Endodermal cell (in vitro differentiated cells): ENCODE measurements around the gene ABR. TPM values are rescaled to one million over a fixed set of nuclear protein-coding genes. Genes with fewer than 3 reads are reported as not detected.

Experiments
- DNase-seq: peaks from one replicate; pipeline ENCODE4 v3.0.0-alpha.2; 2017
- H3K27ac ChIP-seq: 2 replicates; pipeline ENCODE4 v1.5.1; 2013; ENCODE audit warnings: mild to moderate bottlenecking, low read depth, low read length, moderate library complexity
- H3K27me3 ChIP-seq: 2 replicates; pipeline ENCODE4 v1.6.1; 2013; ENCODE audit warnings: mild to moderate bottlenecking, low read length, moderate library complexity; ENCODE audit not compliant: insufficient read depth, control insufficient read depth, poor library complexity, severe bottlenecking
- H3K36me3 ChIP-seq: 2 replicates; pipeline ENCODE4 v1.7.0; 2013; ENCODE audit warnings: mild to moderate bottlenecking, low read length, moderate library complexity; ENCODE audit not compliant: control insufficient read depth, insufficient read depth
- H3K4me1 ChIP-seq: one replicate; pipeline ENCODE4 v1.7.0; 2013; ENCODE audit warnings: low read length; ENCODE audit not compliant: control insufficient read depth, insufficient read depth
- H3K4me3 ChIP-seq: 2 replicates; pipeline ENCODE4 v1.5.1; 2013; ENCODE audit warnings: mild to moderate bottlenecking, low read length, moderate library complexity
- H3K9ac ChIP-seq: 2 replicates; pipeline ENCODE4 v1.6.1; 2013; ENCODE audit warnings: mild to moderate bottlenecking, low read length, moderate library complexity; ENCODE audit not compliant: poor library complexity, severe bottlenecking; ENCODE audit errors: extremely low read depth
- H3K9me3 ChIP-seq: 2 replicates; pipeline ENCODE4 v1.6.1; 2013; ENCODE audit warnings: mild to moderate bottlenecking, low read length, moderate library complexity; ENCODE audit not compliant: control insufficient read depth
- H3K27ac Mint-ChIP-seq: 2 replicates; pipeline ENCODE4 v1.8.0; 2020; ENCODE audit warnings: mixed read lengths
- H3K27me3 Mint-ChIP-seq: 2 replicates; pipeline ENCODE4 v1.8.0; 2021; ENCODE audit warnings: mild to moderate bottlenecking, mixed read lengths; ENCODE audit not compliant: insufficient read depth
- H3K36me3 Mint-ChIP-seq: 2 replicates; pipeline ENCODE4 v1.8.0; 2020; ENCODE audit warnings: low read depth, mixed read lengths
- H3K4me1 Mint-ChIP-seq: 2 replicates; pipeline ENCODE4 v1.8.0; 2020; ENCODE audit warnings: mixed read lengths
- H3K4me3 Mint-ChIP-seq: 2 replicates; pipeline ENCODE4 v1.8.0; 2020; ENCODE audit warnings: mild to moderate bottlenecking, moderate library complexity, mixed read lengths
- H3K9me3 Mint-ChIP-seq: 2 replicates; pipeline ENCODE4 v1.8.0; 2020; ENCODE audit warnings: mild to moderate bottlenecking, mixed read lengths
- WGBS, 2 experiments: methylation state at CpG; one replicate each; pipeline versions ENCODE4 v1.1.5 to v1.1.7; 2013; ENCODE audit warnings: missing lambda C conversion rate in 2 of 2, mixed read lengths in 1 of 2; ENCODE audit not compliant: insufficient coverage in 1 of 2, insufficient read length in 1 of 2; 5-methylcytosine and 5-hydroxymethylcytosine counted together
- total RNA-seq, 2 donors: library from RNA; stranded (reverse); fragmentation: NEBNext Ultra II Directional in 1 of 2; extraction: Animal tissue kit (Norgen Biotek cat#: 25700) in 1 of 2; gene quantifications; 2 replicates in 1 of 2; 3 replicates in 1 of 2; pipeline ENCODE4 v1.2.1, GENCODE V29; 2021
- TF ChIP-seq, protein P1 (sequence below): fragments of 200-600 bp; sonication (generic); conservative IDR thresholded peaks from 2 replicates; pipeline ENCODE4 v1.5.0; 2021; ENCODE audit warnings: antibody characterized with exemption, mild to moderate bottlenecking

The ABR gene
- total RNA-seq, 2 donors from 2014 or later, result 51.1 to 58.7 TPM

DNA sequence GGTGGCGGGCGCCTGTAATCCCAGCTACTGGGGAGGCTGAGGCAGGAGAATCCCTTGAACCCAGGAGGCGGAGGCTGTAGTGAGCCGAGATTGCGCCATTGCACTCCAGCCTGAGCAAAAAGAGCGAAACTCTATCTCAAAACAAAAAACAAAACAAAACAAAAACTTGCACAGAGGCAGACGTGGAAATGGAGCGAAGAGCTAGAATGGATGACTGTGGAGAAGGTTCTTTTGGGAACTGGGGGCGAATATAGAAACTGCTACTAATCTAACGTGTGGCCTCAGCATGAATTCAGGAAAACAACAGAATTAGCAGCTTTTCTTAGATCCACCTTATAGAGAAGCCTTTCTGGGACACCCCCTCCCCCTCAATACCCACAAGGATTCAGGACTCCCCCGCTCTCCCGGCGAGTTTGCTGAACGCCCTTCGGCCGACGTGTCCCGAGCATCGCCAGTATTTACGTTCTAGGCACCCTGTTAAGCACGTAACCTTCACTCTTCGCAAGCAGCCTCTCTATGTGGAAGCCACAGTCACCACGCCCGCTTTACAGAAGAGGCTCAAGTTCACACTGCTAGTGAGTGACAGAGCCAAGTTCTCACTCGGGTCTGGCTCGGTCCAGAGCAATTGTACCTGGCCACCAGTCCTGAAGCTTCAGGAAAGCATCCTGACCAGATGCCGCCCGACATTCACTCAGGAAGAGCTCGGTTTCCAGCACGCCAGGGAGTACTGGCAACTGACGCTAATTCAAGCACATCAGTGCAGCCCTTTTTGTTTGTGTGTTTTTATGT lies 13.3 kb upstream of the ABR start:
- Histone ChIP-seq H3K9ac (no peak overlapping the region), H3K27me3 (no peaks in the 10 kb centered on the region), H3K27ac (no peak overlapping the region), H3K4me3 (no peak overlapping the region), H3K4me1 (peaks cover 6% of the 10 kb centered on the region), H3K36me3 (no peaks in the 10 kb centered on the region), H3K9me3 (no peaks in the 10 kb centered on the region)
- TF ChIP-seq, protein P1, sequence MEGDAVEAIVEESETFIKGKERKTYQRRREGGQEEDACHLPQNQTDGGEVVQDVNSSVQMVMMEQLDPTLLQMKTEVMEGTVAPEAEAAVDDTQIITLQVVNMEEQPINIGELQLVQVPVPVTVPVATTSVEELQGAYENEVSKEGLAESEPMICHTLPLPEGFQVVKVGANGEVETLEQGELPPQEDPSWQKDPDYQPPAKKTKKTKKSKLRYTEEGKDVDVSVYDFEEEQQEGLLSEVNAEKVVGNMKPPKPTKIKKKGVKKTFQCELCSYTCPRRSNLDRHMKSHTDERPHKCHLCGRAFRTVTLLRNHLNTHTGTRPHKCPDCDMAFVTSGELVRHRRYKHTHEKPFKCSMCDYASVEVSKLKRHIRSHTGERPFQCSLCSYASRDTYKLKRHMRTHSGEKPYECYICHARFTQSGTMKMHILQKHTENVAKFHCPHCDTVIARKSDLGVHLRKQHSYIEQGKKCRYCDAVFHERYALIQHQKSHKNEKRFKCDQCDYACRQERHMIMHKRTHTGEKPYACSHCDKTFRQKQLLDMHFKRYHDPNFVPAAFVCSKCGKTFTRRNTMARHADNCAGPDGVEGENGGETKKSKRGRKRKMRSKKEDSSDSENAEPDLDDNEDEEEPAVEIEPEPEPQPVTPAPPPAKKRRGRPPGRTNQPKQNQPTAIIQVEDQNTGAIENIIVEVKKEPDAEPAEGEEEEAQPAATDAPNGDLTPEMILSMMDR, result no peak
- Mint-ChIP-seq H3K27me3 (peaks cover 6% of the 10 kb centered on the region), H3K9me3 (no peaks in the 10 kb centered on the region), H3K36me3 (no peaks in the 10 kb centered on the region), H3K27ac (no peak overlapping the region), H3K4me3 (no peak overlapping the region), H3K4me1 (peaks cover 8% of the 10 kb centered on the region)
- DNase-seq, result no peak
- WGBS, 2 experiments, result 92% methylated on average over 16 to 31 of the region's 31 CpGs

DNA sequence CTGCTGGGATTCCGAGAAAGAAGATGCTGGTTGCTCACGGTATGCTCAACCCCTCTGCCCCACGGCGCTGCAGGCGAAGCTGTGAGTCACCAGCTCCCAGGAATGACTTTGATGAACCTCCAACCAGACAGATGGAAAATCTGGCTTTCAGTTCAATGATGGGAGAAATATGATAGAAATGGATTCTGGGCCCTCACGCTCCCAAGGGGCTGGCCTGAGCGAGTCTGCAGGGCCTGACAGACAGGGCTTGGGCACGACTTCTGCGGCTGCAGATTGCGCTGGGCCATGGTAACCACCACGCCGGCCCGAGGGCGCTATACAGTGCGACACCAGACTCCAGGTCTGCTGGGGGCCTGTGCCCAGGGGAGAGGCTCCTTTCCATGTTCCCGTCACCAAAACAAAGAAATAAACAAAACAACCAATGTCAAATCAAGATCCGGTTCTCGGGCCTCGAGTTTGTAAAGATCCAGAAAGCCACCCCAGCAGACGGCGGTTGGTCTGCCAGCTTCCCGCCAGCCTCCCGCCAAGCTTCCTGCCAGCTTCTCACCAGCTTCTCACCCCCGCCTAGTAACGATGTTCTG lies 11.1 kb upstream of the ABR start:
- Mint-ChIP-seq H3K4me3 (no peak overlapping the region), H3K9me3 (no peaks in the 10 kb centered on the region), H3K4me1 (no peaks in the 10 kb centered on the region), H3K36me3 (no peaks in the 10 kb centered on the region), H3K27ac (no peak overlapping the region), H3K27me3 (peaks cover 6% of the 10 kb centered on the region)
- 85 to 91% methylated on average over 18 to 25 of the region's 25 CpGs for WGBS, 2 experiments
- Histone ChIP-seq H3K9me3 (no peaks in the 10 kb centered on the region), H3K4me3 (no peak overlapping the region), H3K27ac (no peak overlapping the region), H3K4me1 (no peaks in the 10 kb centered on the region), H3K36me3 (no peaks in the 10 kb centered on the region), H3K9ac (no peak overlapping the region), H3K27me3 (no peaks in the 10 kb centered on the region)
- TF ChIP-seq, protein P1, result no peak
- DNase-seq, result no peak

DNA sequence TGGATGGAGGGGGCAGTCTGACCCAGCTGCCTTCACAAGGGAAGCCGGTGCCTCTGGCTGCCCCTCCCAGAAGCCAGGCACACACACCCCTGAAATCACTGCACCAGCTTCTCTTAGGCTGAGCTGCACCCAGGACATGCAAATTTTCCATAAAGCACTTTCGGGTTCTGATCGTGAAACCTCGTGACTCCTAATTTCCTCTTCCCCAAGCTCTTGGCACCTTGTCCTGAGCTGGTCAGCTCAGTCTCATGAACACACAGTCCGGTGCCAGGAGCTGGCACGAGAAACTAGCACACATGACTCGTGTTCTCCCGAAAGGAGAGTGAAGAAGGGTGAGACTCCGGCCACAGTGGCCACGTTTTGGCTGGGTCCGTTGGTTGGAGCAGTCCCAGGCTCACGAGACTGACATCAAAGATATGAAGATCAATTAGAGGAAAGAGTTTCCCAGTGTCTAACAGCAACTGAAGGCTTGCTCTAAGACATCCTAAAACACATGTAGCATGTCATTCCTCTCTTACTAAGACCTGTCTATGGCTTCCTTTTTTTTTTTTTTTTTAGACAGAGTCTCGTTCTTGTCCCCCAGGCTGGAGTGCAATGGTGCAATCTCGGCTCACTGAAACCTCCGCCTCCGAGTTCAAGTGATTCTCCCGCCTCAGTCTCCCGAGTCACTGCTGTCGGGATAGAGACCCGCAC lies 9.2 kb upstream of the ABR start:
- Mint-ChIP-seq H3K9me3 (no peaks in the 10 kb centered on the region), H3K27ac (no peak overlapping the region), H3K4me1 (no peaks in the 10 kb centered on the region), H3K36me3 (no peaks in the 10 kb centered on the region), H3K27me3 (peaks cover 8% of the 10 kb centered on the region), H3K4me3 (no peak overlapping the region)
- H3K27me3 ChIP-seq, result no peaks in the 10 kb centered on the region
- no peak overlapping the region for H3K4me3 ChIP-seq
- no peak overlapping the region for H3K9ac ChIP-seq
- H3K9me3 ChIP-seq, result no peaks in the 10 kb centered on the region
- H3K27ac ChIP-seq, result no peak overlapping the region
- DNase-seq, result no peak
- 88 to 91% methylated on average over 19 to 20 of the region's 20 CpGs for WGBS, 2 experiments
- no peaks in the 10 kb centered on the region for H3K36me3 ChIP-seq
- TF ChIP-seq, protein P1, result no peak
- no peaks in the 10 kb centered on the region for H3K4me1 ChIP-seq
